GM23248 (cell line): ENCODE results near the gene HIPK2.

Experiments
- EZH2 ChIP-seq: fragments of 200-600 bp; sonication (generic); IDR thresholded peaks from 2 replicates; pipeline ENCODE4 v1.6.1; 2018; ENCODE audit warnings: antibody characterized with exemption, mild to moderate bottlenecking; ENCODE audit not compliant: insufficient read depth, poor library complexity, severe bottlenecking
- EZH2phosphoT487 ChIP-seq: fragments of 200-600 bp; sonication (generic); IDR thresholded peaks from 2 replicates; pipeline ENCODE4 v1.6.1; 2018; ENCODE audit warnings: antibody characterized with exemption, moderate library complexity, mild to moderate bottlenecking, low read depth; ENCODE audit not compliant: insufficient read depth

DNA sequence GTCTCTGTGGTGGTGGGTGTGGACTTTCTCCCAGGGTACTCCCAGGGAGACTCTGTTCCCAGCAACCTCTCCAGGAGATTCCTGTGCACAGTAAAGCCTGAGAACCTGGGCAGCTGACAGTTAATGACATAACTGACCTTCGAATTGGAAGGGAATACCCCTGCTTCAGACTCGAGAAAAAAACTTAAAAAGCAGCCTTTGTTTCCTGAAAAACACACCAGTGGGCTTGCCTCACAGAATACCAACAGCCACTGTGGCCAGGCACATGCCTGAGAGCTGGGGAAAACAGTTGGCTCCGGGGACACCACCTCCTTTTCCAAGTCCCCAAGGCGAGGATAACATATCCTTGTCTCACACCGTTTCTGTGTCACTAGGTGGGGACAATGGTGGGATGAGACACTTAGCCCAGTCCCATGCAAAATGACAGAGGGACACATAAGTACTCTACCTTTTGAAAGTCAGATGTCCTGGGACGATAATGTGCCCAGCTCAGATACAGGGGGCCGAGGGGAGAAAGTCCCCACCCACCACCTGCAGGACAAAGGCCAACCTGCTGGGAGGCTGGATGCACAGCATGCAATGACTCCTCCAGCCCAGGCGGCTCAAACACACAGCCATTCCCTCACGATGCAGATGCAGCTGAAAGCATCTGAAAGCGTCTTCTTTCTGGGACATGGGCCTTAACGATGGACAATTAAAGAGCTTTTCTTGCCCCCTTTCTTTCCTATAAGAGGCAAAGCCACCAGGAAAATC, 65.6 kb downstream of the HIPK2 start:
- TF ChIP-seq EZH2, result no peak
- no peak for TF ChIP-seq EZH2phosphoT487
